ENCODE data around the gene CLEC2B.

Gene CLEC2B

DNA sequence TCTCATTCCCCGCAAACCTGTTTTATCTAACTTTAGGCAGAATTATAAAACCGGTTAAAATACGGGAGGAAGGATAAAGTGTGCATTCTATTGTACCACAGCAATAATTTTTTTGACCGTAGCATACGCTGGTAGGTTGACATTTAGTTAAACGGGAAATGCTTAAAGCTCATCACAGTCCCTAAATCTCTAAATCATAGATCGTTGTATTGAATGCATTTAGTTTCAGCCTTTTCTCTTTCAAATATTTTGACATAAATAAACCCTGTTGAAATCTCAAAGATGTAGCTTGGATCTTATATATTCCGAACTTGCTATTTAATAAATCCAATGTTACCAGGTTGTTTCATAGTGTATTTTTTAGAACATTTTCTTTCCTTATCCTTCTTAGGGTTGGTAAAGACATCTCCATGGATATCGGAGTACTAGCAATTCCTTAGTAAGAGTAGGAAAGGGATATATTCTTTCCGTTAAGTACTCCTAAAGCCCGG is 798 bp downstream of the CLEC2B start:
- DNase-seq: no peak

DNA sequence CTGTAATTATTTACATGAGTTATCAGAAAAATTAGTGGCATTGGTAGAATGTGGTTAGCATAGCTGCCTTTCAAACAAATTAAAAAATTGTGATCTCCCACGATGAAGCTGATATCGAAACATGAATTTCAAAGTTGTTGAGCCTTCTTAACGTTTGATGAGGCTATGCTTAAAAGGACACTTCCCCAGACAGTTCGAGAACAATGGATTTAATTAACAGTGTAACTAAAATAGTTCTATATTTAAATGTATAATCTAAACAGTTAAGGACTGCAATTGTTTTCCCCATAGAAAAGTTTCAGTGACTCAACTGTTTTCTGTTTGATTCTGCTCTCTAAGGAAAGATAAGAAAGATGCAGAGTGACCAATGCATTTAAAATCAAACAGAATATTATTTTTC is 1.6 kb downstream of the CLEC2B start:
- DNase-seq: no peak

DNA sequence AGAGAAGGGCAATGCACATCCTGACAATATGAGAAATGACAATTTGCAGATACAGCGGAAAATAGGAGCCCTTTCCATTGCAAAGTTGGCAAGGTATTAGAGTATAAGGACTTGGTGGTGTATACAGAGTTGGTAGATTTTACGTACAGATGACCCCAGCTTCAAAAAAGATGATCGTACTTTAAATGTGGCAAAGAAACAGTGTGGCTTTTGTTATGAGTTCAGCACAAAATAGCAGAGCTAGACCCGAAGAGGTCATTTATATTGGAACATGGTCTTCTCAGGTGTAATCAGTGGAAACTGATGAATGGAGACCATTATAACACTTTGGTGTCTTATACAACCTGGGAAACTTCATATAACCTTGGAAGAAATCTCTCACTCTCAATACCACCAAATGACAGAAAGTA is 2.3 kb downstream of the CLEC2B start:
- no peak for DNase-seq

DNA sequence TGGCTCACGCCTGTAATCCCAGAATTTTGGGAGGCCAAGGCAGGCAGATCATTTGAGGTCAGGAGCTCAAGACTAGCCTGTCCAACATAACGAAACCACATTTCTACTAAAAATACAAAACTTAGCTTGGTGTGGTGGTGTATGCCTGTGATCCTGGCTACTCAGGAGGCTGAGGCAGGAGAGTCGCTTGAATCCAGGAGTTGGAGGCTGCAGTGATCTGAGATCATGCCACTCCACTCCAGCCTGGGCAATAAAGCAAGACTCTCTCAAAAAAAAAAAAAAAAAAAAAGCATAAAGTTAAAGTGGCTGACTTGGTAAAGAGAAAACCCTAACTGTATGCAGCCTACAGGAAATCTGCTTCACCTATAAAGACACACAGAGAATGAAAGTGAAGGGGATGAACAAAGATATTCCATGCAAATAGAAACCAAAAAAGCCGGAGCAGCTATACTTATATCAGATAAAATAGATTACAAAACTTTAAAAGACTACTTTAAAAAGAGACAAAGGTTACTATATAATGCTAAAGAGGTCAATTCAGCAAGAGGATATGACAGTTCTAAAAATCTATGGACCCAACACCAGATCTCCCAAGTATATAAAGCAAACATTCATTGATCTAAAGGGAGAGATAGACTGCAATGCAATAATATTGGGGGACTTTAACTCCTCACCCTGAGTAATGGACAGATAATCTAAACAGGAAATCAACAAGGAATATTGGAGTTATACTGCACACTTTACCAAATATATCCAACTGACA is 4.1 kb downstream of the CLEC2B start:
- DNase-seq: no peak

DNA sequence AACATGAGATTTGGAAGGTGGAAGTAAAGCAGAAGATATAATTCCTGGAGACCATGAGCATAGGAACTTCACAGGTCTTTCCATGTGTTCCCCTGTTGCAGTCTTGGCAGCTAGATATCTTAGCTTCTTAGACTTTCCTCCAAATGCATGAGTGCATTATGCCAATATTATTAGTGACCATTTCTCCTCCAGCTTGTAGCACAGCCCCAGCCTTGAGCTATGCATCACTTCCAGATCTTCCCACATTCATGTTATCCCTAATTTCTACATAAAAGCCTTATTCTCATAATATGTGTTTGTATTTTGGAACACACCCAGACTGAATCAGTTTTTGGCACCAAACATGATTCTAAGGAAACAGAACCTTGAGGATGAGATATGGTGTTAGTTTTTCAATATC is 11.0 kb downstream of the CLEC2B start:
- no peak for DNase-seq

DNA sequence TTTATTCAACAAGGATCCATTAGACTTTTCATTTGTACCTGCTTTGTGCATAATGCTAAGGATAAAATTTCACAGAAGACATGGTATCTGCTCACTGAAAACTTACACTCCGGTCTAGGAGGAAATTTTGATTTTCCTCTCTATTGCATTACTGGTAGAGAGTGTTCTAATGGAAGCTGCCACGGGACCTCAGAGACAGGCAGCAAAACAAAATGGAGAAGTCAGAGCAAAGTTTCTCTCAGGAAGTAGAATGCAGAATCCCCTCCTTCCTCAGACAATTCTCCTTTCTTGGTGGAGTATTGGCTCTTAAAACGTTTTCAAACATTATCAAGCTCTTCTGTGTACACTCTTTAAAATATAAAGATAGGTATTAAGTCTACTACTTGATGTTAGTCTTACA is 12.3 kb downstream of the CLEC2B start:
- no peak for DNase-seq

DNA sequence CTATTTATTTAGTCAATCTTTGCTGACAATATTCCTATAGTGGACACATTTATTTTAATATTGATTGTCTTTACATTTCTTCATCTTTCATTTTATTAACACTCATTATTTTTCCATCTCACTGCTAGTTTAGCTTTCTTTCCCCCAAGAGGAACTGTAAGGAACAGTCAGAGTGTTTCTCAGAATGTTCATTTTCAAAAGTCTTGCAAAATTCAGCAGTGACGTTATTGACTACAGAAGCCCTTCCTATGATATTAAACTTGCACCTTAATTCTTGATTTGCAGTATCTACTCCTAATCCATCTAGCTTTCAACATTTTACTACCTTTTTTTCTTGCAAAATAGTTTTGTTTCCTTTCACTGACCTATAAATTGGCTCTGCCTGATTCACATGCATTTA is 13.0 kb downstream of the CLEC2B start:
- no peak for DNase-seq

DNA sequence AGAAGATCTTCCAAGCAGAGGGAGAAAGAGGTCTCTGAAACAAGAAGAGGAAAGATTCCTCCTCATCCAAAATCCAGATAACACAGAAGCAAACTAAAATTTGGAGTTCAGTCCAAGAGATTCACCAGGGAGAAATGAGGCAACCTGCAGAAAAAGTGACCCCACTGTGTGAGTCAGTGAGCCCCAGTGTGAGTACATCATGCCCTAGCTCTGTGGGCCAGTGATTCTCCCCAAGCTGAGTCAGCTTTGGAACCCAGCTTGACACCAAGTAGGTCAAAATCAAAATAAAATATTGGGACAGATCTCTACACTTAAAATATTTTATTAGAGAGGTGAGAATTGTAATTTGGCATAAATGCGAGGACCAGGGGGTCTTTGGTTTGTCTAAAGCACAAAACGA is 17.2 kb downstream of the CLEC2B start:
- no peak for DNase-seq

DNA sequence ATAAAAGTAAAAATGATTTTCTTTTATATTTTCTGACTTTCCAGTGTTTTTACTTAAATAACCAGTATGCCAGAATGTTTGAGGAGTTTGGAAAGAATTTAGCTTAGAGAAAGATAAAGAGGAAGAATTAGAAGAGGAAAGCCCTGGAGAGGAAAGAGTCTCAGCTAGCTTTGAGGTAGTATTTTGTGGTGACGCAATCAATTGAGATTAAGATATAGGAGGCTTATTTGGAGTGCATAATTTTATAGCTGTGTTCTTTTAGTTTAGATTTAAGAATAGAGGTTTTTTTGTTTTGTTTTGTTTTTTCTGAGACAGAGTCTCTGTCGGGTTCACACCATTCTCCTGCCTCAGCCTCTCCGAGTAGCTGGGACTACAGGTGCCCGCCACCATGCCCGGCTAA is 18.1 kb downstream of the CLEC2B start:
- no peak for DNase-seq

DNA sequence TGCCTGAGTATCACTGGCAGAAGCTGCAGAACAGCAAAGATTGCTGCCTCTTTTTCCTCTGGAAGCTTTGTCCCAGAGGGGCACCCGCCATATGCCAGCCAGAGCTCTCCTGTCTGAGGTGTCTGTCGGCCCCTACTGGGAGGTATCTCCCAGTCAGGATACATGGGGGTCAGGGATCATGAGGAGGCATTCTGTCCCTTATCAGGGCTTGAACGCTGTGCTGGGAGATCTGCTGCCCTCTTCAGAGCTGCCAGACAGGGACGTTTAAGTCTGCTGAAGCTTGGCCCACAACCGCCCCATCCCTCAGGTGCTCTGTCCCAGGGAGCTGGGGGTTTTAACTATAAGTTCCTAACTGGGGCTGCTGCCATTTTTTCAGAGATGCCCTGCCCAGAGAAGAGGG is 20.3 kb downstream of the CLEC2B start:
- DNase-seq: no peak

DNA sequence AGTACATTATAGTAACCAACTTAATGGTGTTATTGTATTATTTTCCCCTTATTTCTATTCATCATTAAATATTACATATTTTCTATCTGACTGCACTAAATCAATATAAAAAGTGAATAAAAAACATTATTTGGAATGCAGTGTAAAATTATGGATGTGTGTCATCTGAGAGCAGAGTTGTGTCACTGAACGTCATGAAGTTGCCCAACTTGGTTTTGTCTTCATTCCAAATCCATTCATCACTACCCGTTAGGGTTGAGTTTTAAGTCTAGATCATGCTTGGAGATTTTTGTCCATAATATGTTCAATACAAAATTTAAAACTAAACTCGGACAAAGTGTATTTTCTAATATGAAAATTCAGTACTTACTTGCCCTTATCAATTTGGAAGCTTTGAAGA is 25.7 kb downstream of the CLEC2B start:
- no peak for DNase-seq

DNA sequence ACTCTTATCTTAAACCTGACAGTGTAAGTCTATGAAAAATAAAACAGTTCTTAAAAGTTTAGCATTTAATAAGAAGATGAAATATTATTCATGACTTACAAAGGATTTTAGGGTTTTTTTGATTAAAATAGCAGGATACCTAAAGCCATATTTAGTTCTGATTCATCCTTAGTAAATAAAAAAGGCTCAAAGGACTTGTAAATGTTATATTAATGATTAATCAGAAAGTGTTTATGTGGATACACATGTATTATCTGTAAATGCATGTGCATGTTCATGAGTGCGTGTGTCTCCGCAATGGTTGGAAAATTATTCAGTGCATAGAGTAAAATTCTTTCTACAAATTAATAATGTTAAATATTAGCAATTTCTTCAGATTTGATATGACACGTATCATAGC is 37.4 kb downstream of the CLEC2B start:
- DNase-seq: no peak

DNA sequence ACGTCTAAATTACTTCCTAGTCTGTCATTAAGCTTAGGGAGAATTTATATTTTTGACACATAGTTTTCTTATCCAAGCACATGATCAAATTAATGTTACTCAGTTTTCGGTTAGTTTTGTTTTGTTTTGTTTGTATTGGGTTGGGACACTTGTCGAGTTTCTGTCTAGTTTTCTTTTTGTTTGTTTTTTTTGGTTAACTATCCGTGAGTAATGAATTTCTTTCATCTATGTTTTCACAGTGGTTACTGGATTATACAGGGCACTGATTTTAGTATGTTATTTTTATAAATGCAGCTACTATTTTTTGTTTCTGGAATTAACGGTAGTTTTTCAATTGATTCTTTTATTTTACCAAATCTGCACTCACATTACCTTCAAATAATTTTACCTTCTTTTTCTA is 39.2 kb downstream of the CLEC2B start:
- DNase-seq: no peak

DNA sequence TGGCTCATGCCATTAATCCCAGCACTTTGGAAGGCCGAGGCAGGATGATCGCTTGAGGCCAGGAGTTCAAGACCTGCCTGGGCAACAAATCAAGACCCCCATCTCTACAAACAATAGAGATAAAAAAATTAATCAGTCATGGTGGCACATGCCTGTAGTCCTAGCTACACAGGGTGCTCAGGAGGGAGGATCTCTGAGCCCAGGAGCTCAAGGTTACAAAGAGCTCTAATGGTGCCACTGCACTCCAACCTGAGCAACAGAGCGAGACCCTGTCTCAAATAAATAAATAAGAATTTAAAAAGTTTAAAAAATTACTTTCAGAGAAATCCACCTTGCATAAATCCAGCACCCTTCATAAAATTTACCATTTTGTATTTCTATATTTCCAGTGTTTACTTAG is 39.7 kb downstream of the CLEC2B start:
- DNase-seq: no peak

DNA sequence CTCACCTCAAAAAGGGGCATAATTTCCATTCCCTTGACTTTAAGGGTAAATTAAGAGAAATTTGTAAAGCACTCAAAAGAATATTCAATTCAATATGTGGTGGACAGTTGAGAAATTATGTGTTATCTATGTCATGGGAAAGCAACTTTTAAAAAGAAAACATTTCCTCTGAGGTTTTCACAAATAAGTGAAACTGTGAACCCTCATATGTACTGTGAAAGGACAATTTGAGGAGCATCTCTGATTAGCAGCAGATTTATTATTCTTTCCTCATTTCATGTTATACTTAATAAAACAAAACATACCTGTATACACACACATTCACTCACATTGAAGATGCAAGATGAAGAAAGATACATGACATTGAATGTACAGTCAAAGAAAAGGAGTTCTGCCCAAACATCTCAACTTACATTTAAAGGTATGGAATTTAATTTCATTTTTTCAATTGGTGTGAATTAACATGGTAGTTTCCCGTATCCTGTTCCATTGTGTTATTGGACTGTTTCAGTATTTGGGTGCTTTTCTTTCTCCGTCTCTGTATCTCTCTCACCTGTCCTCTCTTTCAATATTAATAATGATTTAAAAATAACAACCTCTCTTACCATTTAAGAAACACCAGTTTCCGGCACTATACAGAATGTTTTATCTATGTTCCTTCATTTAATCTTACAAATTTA is 41.8 kb downstream of the CLEC2B start, which contains the start of gene KLRF1:
Gene KLRF1, plus strand, starts transcription at position 273 of the 680 bp plus-strand sequence. Its CDS starts 64 bp downstream, at position 337.
- DNase-seq: no peak

DNA sequence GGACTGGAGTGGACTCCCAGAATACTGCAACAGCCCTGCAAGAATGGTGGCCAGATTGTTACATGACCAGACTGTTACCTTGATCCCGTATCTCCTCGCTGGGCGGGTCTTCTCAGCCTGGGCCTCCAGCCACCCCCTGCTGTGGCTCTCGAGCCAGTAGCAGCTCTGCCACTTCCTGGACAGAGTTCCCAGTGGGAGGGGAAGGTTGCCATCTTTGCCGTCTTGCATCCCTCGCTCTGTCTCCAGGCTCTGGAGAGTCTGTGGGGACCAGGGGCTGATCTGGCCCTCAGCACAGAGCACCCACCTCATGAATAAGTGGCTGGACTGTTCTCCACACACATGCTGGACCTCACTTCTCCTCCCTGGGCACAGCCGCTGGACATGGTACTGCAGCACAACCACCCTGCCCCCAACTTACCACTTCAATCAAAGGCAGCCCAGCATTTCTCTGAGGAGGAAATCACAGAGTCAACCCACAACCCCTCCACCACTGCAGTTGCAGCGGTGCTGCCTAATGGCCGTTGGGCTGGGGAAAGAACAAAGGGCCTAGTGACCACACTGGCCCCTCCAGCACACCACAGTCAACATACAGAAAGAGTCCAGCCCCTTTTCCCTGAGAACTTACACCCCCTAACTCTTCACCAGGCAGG is 48.7 kb downstream of the CLEC2B start:
- DNase-seq: no peak

DNA sequence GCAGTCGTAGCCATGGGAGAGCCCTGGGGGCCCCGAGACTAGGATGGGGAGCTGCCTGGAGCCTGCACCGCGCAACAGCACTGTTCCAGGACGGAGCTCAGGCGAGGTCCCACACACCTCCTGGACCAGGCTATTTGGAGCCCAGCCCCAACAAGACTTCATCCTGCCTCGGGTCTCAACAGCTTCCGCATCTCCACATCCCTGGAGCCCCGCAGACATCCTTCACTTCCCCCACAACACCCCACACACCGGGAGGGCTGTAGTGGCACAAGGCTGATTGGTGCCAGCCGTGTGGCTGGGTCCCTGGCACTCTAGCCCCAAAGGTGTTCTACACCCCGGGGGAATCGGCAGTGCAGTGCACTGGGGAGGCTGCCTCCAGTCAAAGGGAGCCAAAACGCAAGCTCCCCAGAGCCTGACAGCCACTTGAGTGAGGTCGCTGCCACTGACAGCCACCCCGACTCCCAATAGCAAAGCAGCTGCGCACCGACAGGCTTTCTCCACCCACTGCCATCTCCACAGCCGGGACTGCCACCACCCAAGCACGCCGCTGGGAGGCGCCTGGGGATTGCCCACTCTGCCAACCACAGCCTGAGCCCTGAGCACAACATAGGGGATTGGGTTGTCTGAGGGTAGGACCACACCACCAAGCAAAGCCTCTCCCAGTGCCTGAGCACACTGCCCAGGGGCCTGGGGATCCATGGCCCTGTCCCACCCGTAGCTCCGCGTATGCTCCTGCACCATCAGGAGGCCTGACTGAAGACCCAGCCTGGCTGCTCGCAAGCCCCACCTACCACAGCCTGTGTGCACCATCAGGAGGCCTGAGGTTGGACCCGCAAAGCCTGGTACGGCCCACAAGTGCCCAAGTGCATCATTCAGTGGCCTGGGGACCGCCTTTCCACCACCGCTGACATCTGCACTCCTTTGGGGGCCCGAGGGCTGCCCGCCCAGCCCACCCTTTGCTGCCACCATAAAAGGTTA is 55.0 kb downstream of the CLEC2B start:
- no peak for DNase-seq

DNA sequence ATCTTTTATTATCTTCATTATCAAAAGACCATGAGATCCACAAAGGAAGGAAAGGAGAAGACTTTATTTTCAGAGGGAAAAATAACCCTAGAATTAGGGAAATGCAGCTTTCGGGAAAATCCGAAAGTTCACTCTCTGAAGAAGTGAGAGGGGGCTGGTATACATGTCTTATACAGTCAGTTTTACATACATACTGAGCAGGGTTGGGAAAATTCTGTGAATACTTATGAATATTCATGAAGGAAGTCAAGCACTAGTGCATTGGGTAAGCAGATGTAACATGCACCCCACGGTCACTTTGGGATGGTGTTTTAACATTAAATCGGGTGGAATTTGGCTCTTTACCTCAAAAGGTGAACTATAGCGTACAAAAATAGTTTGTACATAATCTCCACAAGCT is 57.5 kb downstream of the CLEC2B start:
- no peak for DNase-seq

DNA sequence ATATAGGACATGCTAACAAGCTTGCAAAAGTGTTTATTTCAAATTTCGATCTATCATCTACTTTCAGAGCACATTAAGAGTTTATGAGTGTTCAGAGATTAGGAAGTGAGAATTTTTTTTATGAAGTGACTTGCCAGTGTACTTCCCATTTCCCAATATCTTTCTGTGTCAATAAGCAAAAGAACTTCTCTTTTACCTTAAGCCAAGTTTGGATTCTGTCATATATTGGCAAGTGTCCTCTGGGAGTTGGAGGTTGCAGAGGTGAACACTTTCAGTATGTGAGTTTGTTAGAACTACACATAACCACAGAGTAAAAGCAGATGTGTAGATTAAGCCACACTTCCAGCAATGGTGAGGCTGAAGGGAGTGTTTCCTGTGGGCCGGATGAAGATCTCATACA is 58.5 kb downstream of the CLEC2B start:
- no peak for DNase-seq

DNA sequence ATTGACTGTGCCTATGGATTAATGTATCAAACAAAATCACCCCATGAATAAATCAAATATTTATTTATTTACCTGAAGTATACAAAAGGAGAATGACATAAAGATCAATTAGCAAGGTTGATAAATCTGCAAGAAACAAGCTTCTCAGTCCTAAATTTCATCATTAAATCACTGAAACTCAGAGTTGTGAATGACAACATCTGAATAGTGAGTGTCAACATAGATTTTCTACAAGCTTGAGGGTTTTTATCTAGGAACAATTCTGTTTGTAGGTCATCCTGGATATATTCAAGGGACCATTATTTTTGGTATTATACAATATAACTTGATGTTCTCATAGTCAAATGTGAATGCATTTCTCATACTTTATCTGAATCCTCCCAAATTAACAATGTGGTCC is 59.3 kb downstream of the CLEC2B start:
- no peak for DNase-seq

DNA sequence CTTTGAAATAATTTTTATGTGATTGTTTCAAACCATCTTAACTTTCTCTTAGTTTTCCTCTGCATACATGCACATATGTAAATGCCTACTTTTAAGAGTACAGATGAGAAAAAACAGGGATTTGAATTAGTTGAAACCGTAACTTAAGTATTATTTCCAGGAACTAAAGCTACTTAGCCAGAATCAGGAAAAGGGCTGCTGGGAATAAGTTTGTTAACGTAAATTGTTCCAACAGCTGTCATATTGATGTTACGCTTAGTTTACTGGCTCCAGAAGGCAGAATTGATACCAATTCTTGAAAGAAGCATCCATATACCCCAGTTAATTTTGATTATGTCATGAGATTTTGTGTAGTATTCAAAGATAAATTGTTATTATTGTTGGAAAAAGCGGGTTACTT is 59.8 kb downstream of the CLEC2B start:
- DNase-seq: no peak

DNA sequence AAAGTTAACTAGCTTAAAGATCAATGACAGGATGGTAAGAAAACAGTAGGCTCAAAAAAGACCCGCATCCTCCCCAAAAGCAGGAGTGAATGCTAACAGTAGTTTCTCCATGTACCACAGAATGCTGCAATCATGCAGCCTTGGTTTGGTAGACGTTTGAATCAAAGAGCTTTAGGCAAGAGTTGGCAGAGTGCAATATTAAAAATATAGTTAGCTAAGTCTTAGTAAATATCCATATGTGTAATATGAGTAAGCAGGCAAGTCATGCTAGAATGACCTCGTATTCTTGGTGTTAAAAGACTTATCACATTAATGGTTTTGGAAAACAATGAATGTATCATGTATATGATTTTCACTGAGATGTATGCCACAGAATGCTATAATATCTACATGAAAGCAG is 60.6 kb downstream of the CLEC2B start:
- no peak for DNase-seq

DNA sequence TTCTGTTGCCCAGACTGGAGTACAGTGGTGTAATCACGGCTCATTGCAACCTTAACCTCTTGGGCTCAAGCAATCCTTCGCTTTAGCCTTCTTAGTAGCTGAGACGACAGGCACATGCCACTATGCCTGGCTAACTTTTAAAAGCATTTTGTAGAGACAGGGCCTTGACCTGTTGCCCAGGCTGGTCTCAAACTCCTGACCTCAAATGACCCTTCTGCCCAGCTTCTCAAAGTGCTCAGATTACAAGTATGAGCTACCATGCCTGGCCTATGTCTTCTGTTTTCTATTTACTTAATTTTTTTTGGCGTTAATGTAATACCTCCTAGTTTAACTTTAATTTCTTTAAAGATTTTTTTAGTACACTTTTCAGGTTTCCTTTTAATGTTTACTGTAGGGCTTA is 62.4 kb downstream of the CLEC2B start:
- DNase-seq: no peak

Measured in DMS79 treated with DMSO at 0.1 percent for 48 hours (cell line).